ENCODE data around the gene VEGFA.

- TF ChIP-seq CTCF (IDR thresholded peaks at IDR 0.05): no peak
- no peak for TF ChIP-seq POLR2A (IDR thresholded peaks at IDR 0.05)
Observed at GRCh38 chr6:43804550-43805223, 34.7 kb downstream of the VEGFA start.
